SU-DHL-6 (cell line): ENCODE results near the gene DAAM2.

Source experiments
- H2AFZ ChIP-seq: fragments of 200-600 bp; sonication (generic); 2 replicates; pipeline ENCODE4 v1.6.1; 2014; ENCODE audit warnings: low read depth, mild to moderate bottlenecking, moderate library complexity, mixed read lengths, antibody characterized with exemption, low read length; ENCODE audit not compliant: severe bottlenecking
- H3F3A ChIP-seq: fragments of 200-600 bp; shearing (Covaris generic); 2 replicates; pipeline ENCODE4 v1.6.0; 2016; ENCODE audit warnings: antibody characterized with exemption, mild to moderate bottlenecking; ENCODE audit not compliant: insufficient read depth
- H3K27ac ChIP-seq: fragments of 200-600 bp; sonication (generic); 2 replicates; pipeline ENCODE4 v1.5.1; 2016; ENCODE audit warnings: low read depth, mild to moderate bottlenecking, low read length, moderate library complexity, mixed read lengths
- H3K27me3 ChIP-seq: fragments of 200-600 bp; sonication (generic), shearing (Covaris generic); 2 replicates; pipeline ENCODE4 v1.6.0; 2014; ENCODE audit warnings: mild to moderate bottlenecking, low read length
- H3K36me3 ChIP-seq: fragments of 200-600 bp; sonication (generic); 2 replicates; pipeline ENCODE4 v1.6.1; 2014; ENCODE audit warnings: mild to moderate bottlenecking, low read length, mixed read lengths
- H3K4me2 ChIP-seq: fragments of 300-600, 200-600 bp; shearing (Covaris generic), sonication (generic); 2 replicates; pipeline ENCODE4 v1.6.0; 2014; ENCODE audit warnings: low read length, low read depth, mild to moderate bottlenecking; ENCODE audit not compliant: poor library complexity, severe bottlenecking
- H3K4me3 ChIP-seq: fragments of 200-600 bp; sonication (generic); 2 replicates; pipeline ENCODE4 v1.5.1; 2014; ENCODE audit warnings: antibody characterized with exemption, low read length, mild to moderate bottlenecking, mixed read lengths; ENCODE audit not compliant: insufficient read depth, poor library complexity, severe bottlenecking
- H3K79me2 ChIP-seq: fragments of 200-600 bp; sonication (generic); 2 replicates; pipeline ENCODE4 v1.6.1; 2014; ENCODE audit warnings: mild to moderate bottlenecking, low read length, moderate library complexity; ENCODE audit not compliant: insufficient read depth
- H3K9ac ChIP-seq: fragments of 200-600 bp; sonication (generic); 2 replicates; pipeline ENCODE4 v1.7.0; 2014; ENCODE audit warnings: mild to moderate bottlenecking, low read length
- H3K9me2 ChIP-seq: fragments of 200-600 bp; sonication (generic); replicated peaks from 2 replicates; pipeline ENCODE4 v1.6.1; 2014; ENCODE audit warnings: low read length; ENCODE audit not compliant: insufficient read depth
- H3K9me3 ChIP-seq: fragments of 200-600 bp; sonication (generic); 2 replicates; pipeline ENCODE4 v1.6.1; 2014; ENCODE audit warnings: low read length, mixed read lengths; ENCODE audit not compliant: insufficient read depth
- H4K20me1 ChIP-seq: fragments of 200-600 bp; sonication (generic); 2 replicates; pipeline ENCODE4 v1.6.1; 2014; ENCODE audit warnings: low read depth, mild to moderate bottlenecking, antibody characterized with exemption, low read length, moderate library complexity, mixed read lengths
- EZH2phosphoT487 ChIP-seq: fragments of 200-600 bp; sonication (generic), shearing (Covaris generic); conservative IDR thresholded peaks from 2 replicates; pipeline ENCODE4 v1.6.1; 2018; ENCODE audit warnings: mild to moderate bottlenecking, antibody characterized with exemption, low read length, moderate library complexity, mixed read lengths
- TF ChIP-seq, protein P1 (sequence below): fragments of 200-600 bp; sonication (generic); IDR thresholded peaks from one replicate; pipeline ENCODE4 v1.5.1; 2017; ENCODE audit warnings: antibody characterized with exemption, mild to moderate bottlenecking, low read length, moderate library complexity; ENCODE audit not compliant: insufficient read depth, poor library complexity, severe bottlenecking

The DAAM2 gene

GRCh38 chr6:39841291-39841690, 49.1 kb downstream of the DAAM2 start:
- no peak for TF ChIP-seq EZH2phosphoT487
- TF ChIP-seq, protein P1, sequence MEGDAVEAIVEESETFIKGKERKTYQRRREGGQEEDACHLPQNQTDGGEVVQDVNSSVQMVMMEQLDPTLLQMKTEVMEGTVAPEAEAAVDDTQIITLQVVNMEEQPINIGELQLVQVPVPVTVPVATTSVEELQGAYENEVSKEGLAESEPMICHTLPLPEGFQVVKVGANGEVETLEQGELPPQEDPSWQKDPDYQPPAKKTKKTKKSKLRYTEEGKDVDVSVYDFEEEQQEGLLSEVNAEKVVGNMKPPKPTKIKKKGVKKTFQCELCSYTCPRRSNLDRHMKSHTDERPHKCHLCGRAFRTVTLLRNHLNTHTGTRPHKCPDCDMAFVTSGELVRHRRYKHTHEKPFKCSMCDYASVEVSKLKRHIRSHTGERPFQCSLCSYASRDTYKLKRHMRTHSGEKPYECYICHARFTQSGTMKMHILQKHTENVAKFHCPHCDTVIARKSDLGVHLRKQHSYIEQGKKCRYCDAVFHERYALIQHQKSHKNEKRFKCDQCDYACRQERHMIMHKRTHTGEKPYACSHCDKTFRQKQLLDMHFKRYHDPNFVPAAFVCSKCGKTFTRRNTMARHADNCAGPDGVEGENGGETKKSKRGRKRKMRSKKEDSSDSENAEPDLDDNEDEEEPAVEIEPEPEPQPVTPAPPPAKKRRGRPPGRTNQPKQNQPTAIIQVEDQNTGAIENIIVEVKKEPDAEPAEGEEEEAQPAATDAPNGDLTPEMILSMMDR = no peak
- H3F3A ChIP-seq = no peaks in the 10 kb centered on the region
- no peaks in the 10 kb centered on the region for H4K20me1 ChIP-seq
- H3K36me3 ChIP-seq = no peaks in the 10 kb centered on the region
- no peaks in the 10 kb centered on the region for H3K9me3 ChIP-seq
- no peaks in the 10 kb centered on the region for H3K79me2 ChIP-seq
- no peak overlapping the region for H3K4me2 ChIP-seq
- no peaks in the 10 kb centered on the region for H3K9me2 ChIP-seq
- no peak overlapping the region for H3K27ac ChIP-seq
- H2AFZ ChIP-seq = no peak overlapping the region
- H3K4me3 ChIP-seq = no peak overlapping the region
- no peak overlapping the region for H3K9ac ChIP-seq
- H3K27me3 ChIP-seq = no peaks in the 10 kb centered on the region

- no peak for TF ChIP-seq EZH2phosphoT487
- TF ChIP-seq, protein P1 = no peak
- Histone ChIP-seq H3K9ac (no peak overlapping the region), H3K4me2 (no peak overlapping the region), H3K36me3 (no peaks in the 10 kb centered on the region), H3F3A (no peaks in the 10 kb centered on the region), H2AFZ (no peak overlapping the region), H3K4me3 (no peak overlapping the region), H3K9me3 (no peaks in the 10 kb centered on the region), H3K27ac (no peak overlapping the region), H3K27me3 (no peaks in the 10 kb centered on the region), H3K79me2 (no peaks in the 10 kb centered on the region), H3K9me2 (no peaks in the 10 kb centered on the region), H4K20me1 (no peaks in the 10 kb centered on the region)
These were observed 49.7 kb downstream of the DAAM2 start for GRCh38 chr6:39841923-39842322.

- Histone ChIP-seq H3K79me2 (no peaks in the 10 kb centered on the region), H3K9me2 (no peaks in the 10 kb centered on the region), H3K36me3 (no peaks in the 10 kb centered on the region), H3K27ac (no peak overlapping the region), H3K4me3 (no peak overlapping the region), H3K9me3 (no peaks in the 10 kb centered on the region), H3K9ac (no peak overlapping the region), H3K27me3 (no peaks in the 10 kb centered on the region), H3F3A (no peaks in the 10 kb centered on the region), H3K4me2 (no peak overlapping the region), H2AFZ (no peak overlapping the region), H4K20me1 (no peaks in the 10 kb centered on the region)
- TF ChIP-seq, protein P1 = no peak
- no peak for TF ChIP-seq EZH2phosphoT487
These were observed 51.3 kb downstream of the DAAM2 start for GRCh38 chr6:39843305-39844020.
